ENCODE results near the gene SKIC8. TPM values are rescaled to one million over a fixed set of nuclear protein-coding genes. Genes with fewer than 3 reads are reported as not detected.
A peak's percentile ranks its signal among the peaks of the same experiment; 100 is the strongest.
"Not testable (repeated sequence)": the region's sequence is repeated elsewhere in the genome, so short reads cannot be mapped to it uniquely, and the experiment has no call there.

The SKIC8 gene
- total RNA-seq, 2 experiments from 2014 or later: 44.5 to 44.7 TPM

DNA sequence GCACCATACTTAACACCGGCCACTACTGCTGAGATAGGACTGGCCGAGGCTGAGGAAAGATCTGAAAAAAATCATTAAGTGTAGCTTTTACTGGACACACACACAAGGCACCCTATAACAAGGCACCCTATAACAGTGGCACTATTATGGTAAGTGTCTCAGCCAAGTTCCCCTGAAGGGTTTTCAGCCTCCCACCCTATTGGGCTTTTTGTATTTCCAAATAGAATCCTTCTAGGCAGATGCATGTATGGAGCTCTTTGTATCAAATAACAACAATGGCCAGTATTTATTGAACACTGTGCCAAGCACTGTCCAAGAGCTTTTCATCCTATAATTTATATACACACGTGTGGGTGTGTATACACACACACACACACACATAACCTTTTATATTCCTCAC lies 41.7 kb downstream of the SKIC8 start:
- Mint-ChIP-seq H3K27ac (no peak overlapping the region), H3K4me3 (no peak overlapping the region), H3K4me1 (no peaks in the 10 kb centered on the region), H3K27me3 (no peaks in the 10 kb centered on the region), H3K36me3 (ENCODE audit: low read depth) (no peaks in the 10 kb centered on the region), H3K9me3 (no peaks in the 10 kb centered on the region)
- ChIA-PET CTCF (interaction anchor here (0.6 to 1.3 kb wide), 2 partner anchors 8 to 340 kb away, joined by 3 to 5 read pairs; no protein-coding TSS in a partner anchor), POLR2A (no interaction called here)
- no peak for DNase-seq

DNA sequence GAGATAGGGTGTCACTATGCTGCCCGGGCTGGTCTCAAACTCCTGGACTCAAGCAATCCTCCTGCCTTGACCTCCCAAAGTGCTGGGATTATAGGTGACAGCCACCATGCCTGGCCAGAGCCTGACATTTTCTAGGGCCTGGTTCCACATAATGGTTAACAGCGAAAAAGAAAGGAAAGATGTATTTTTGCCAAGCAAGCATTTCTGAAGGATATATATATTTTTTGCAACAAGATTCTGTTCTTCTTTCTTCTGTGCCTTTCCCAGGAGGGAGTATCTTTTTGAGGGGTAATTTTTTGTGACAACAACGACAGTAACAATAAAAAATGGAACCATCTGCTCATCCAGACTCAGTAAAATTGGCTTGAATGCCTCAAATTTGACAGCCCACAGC lies 43.4 kb downstream of the SKIC8 start:
- CTCF ChIA-PET: interaction anchor here (1.0 to 2.9 kb wide), 2 partner anchors 9 to 53 kb away, joined by 3 to 13 read pairs; partner anchors contain the start of gene DNAJA4

DNA sequence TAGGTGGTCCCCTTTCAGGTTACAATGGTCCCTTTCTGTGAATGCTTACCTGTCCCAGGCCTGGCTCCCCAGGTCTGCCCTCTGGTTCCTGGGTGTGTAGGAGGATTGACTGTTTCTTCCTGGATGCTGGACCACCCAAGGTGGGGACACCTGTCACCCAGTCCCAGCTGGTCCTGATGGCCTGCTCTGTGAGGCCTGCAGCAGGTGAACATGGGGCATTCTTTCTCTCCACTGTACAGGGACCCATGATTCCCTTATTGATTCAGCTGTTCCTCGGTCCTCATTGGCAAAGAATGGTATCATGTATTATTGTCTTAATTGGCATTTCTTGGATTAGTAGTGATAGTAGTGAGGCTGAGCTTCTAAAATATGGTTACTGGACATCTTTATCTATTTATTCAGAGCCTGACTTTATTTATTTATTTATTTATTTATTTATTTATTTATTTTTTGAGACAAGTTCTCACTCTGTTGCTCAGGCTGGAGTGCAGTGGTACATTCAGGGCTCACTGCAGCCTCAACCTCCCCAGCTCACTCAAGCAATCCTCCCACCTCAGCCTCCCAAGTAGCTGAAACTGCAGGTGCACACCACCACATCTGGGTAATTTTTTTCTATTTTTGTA lies 43.9 kb downstream of the SKIC8 start:
- POLR2A ChIA-PET: interaction anchor here (0.7 kb wide), 1 partner anchor 10 kb away, joined by 5 read pairs; no protein-coding TSS in a partner anchor
- no peaks in the 10 kb centered on the region for H3K36me3 Mint-ChIP-seq (ENCODE audit: low read depth)
- no peaks in the 10 kb centered on the region for H3K4me1 Mint-ChIP-seq
- H3K27me3 Mint-ChIP-seq: no peaks in the 10 kb centered on the region
- no peak overlapping the region for H3K4me3 Mint-ChIP-seq
- no peak overlapping the region for H3K27ac Mint-ChIP-seq
- CTCF ChIA-PET: interaction anchor here (0.5 to 2.9 kb wide), 2 partner anchors 10 to 292 kb away, joined by 3 to 13 read pairs; partner anchors contain the start of gene DNAJA4
- H3K9me3 Mint-ChIP-seq: no peaks in the 10 kb centered on the region
- DNase-seq: no peak

More for the DNA sequence above, 43.4 kb downstream of the SKIC8 start:
- no peaks in the 10 kb centered on the region for H3K36me3 Mint-ChIP-seq (ENCODE audit: low read depth)
- H3K4me3 Mint-ChIP-seq: no peak overlapping the region
- no peak for DNase-seq
- no peaks in the 10 kb centered on the region for H3K4me1 Mint-ChIP-seq
- H3K27me3 Mint-ChIP-seq: no peaks in the 10 kb centered on the region
- no peak overlapping the region for H3K27ac Mint-ChIP-seq
- POLR2A ChIA-PET: no interaction called here
- no peaks in the 10 kb centered on the region for H3K9me3 Mint-ChIP-seq

DNA sequence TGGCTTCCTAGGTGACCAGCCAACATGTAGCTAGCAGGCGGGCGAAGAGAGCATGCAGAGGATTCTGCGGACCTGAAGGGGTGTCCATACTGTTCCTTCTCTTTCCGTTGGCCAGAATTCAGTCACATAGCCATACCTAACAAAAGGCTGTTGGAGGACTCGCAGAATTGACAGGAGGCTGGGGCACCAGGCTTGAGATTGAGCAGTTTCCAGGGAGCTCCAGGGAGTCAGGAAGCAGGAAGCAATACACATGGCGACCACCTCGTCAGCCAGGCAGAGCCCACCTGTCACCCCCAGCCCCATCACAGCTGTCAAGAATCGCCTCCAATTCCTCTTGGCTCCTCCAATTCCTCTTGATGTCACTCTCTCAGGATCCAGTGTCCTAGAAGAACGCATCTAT lies 48.3 kb downstream of the SKIC8 start:
- Mint-ChIP-seq H3K4me1 (no peaks in the 10 kb centered on the region), H3K27me3 (no peaks in the 10 kb centered on the region), H3K27ac (no peak overlapping the region), H3K36me3 (ENCODE audit: low read depth) (no peaks in the 10 kb centered on the region), H3K4me3 (no peak overlapping the region), H3K9me3 (no peaks in the 10 kb centered on the region)
- no peak for DNase-seq
- CTCF ChIA-PET: interaction anchor here (1.2 kb wide), 1 partner anchor 9 kb away, joined by 5 read pairs; no protein-coding TSS in a partner anchor
- POLR2A ChIA-PET: no interaction called here

DNA sequence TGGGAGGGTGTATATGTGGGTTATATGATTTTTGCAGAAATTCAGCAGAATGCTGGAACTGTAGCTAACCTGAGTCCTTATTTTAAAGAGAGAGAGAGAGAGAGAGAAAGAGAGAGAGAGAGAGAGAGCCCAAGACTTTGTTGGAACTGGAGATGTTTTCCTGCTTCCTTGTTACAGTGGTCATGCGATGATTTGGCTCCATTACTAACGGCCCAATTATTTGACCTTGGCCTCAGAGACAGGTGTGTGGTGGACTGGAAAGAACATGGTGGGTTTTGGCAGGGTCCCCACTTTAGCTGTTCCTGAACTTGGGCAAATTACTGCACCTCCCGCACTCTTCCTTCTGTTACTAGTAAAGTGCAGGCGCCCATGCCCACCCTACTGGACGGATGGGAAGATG lies 50.3 kb downstream of the SKIC8 start:
- H3K36me3 Mint-ChIP-seq (ENCODE audit: low read depth): no peaks in the 10 kb centered on the region
- H3K4me3 Mint-ChIP-seq: no peak overlapping the region
- no peaks in the 10 kb centered on the region for H3K27me3 Mint-ChIP-seq
- ChIA-PET CTCF (no interaction called here), POLR2A (no interaction called here)
- no peak overlapping the region for H3K27ac Mint-ChIP-seq
- H3K9me3 Mint-ChIP-seq: no peaks in the 10 kb centered on the region
- H3K4me1 Mint-ChIP-seq: no peaks in the 10 kb centered on the region
- no peak for DNase-seq

DNA sequence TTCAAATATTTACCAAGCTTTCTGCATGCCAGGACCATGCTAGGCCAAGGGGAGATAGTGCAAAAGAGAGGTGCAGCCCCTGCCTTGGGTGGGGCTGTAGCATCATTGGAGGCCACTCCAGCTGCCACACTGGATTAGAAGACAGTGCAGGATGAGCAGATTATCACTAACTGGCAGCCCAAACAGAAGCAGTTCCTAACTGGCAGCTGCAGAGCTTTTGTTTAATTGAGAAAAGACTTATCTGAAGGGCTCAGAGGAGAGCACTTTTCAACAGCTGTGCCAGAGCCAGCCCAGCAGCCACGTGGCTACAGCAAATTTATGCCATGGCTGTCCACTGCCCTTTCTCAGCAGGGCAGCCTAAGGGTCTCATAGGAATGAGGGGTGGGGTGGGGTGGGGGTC lies 51.5 kb downstream of the SKIC8 start:
- no peaks in the 10 kb centered on the region for H3K4me1 Mint-ChIP-seq
- no peak for DNase-seq
- H3K27ac Mint-ChIP-seq: no peak overlapping the region
- CTCF ChIA-PET: interaction anchor here (1.3 kb wide), 1 partner anchor 23 kb away, joined by 3 read pairs; no protein-coding TSS in a partner anchor
- H3K9me3 Mint-ChIP-seq: no peaks in the 10 kb centered on the region
- POLR2A ChIA-PET: no interaction called here
- no peaks in the 10 kb centered on the region for H3K27me3 Mint-ChIP-seq
- H3K4me3 Mint-ChIP-seq: no peak overlapping the region
- no peaks in the 10 kb centered on the region for H3K36me3 Mint-ChIP-seq (ENCODE audit: low read depth)

DNA sequence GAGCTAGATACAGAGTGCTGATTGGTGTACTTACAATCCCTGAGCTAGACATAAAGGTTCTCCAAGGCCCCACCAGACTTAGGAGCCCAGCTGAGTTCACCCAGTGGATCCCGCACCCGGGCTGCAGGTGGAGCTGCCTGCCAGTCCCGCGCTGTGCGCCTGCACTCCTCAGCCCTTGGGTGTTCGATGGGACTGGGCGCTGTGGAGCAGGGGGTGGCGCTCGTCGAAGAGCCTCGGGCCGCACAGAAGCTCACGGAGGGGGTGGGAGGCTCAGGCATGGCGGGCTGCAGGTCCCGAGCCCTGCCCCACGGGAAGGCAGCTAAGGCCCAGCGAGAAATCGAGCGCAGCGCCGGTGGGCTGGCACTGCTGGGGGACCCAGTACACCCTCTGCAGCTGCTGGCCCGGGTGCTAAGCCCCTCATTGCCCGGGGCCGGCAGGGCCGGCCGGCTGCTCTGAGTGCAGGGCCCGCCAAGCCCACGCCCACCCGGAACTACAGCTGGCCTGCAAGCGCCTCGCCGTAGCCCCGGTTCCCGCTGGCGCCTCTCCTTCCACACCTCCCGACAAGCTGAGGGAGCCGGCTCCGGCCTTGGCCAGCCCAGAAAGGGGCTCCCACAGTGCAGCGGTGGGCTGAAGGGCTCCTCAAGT lies 53.3 kb downstream of the SKIC8 start:
- H3K27me3 Mint-ChIP-seq; H3K9me3 Mint-ChIP-seq; H3K4me1 Mint-ChIP-seq; H3K4me3 Mint-ChIP-seq; H3K27ac Mint-ChIP-seq; DNase-seq; POLR2A ChIA-PET; H3K36me3 Mint-ChIP-seq (ENCODE audit: low read depth): not testable (repeated sequence)
- CTCF ChIA-PET: interaction anchor here (1.2 to 1.9 kb wide), 2 partner anchors 19 to 134 kb away, joined by 4 to 6 read pairs; no protein-coding TSS in a partner anchor

DNA sequence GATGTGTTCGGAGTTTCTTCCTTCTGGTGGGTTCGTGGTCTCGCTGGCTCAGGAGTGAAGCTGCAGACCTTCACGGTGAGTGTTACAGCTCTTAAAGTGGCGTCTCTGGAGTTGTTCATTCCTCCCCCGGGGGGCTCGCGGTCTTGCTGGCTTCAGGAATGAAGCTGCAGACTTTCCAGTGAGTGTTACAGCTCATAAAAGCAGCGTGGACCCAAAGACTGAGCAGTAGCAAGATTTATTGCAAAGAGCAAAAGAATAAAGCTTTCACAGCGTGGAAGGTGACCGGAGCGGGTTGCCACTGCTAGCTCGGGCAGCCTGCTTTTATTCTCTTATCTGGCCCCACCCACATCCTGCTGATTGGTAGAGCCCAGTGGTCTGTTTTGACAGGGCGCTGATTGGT lies 54.0 kb downstream of the SKIC8 start:
- H3K9me3 Mint-ChIP-seq; H3K27ac Mint-ChIP-seq; H3K4me3 Mint-ChIP-seq; H3K36me3 Mint-ChIP-seq (ENCODE audit: low read depth); H3K4me1 Mint-ChIP-seq; DNase-seq; H3K27me3 Mint-ChIP-seq: not testable (repeated sequence)
- ChIA-PET CTCF (interaction anchor here (0.8 to 1.9 kb wide), 4 partner anchors 9 to 134 kb away, joined by 3 to 6 read pairs (median 4); no protein-coding TSS in a partner anchor), POLR2A (interaction anchor here (0.6 kb wide), 1 partner anchor 10 kb away, joined by 5 read pairs; no protein-coding TSS in a partner anchor)

DNA sequence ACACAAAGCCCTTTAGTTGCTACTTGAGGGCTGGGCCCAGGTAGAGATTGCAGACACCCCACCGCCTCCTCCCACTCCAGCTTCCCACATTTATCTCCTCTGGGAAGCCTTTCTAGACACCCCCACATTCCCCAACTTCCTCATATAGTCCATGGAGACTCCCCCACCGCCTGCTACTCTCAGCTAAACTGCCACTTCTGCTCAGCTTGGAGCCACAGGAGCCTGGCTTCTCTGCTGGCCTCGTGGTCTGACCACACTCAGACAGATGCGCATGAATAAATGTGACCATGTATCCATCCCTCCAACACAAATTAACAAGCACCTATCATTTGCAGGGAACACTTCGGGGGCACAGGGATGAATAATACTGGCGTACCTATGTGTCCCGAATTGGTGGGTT lies 54.5 kb downstream of the SKIC8 start:
- H3K27me3 Mint-ChIP-seq: peaks cover 2% of the 10 kb centered on the region
- peaks cover 2% of the 10 kb centered on the region for H3K4me1 Mint-ChIP-seq
- no peak overlapping the region for H3K4me3 Mint-ChIP-seq
- ChIA-PET POLR2A (interaction anchor here (0.6 kb wide), 1 partner anchor 11 kb away, joined by 5 read pairs; no protein-coding TSS in a partner anchor), CTCF (interaction anchor here (0.8 to 1.9 kb wide), 5 partner anchors 9 to 137 kb away, joined by 3 to 8 read pairs (median 4); no protein-coding TSS in a partner anchor)
- no peaks in the 10 kb centered on the region for H3K36me3 Mint-ChIP-seq (ENCODE audit: low read depth)
- H3K9me3 Mint-ChIP-seq: no peaks in the 10 kb centered on the region
- no peak for DNase-seq
- H3K27ac Mint-ChIP-seq: no peak overlapping the region

DNA sequence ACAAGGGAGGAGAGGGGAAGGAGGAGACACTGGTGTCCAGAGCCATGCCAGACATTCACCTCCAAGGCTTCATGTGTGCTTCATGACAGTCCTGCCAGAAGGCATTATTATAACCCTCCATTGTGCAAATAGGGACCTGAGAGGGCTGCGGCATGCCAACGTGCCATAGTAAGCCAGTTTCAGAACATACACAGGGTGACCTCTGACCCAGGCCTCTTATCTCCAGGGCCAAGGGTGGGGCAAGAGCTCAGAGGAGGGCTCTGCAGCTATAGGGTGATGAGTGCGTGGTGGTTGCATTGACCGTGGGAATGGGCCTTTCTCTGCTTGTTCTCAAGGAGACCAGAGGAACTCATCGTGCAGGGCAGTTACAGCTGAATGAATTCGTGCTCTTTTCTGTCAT lies 55.3 kb downstream of the SKIC8 start:
- H3K9me3 Mint-ChIP-seq: no peaks in the 10 kb centered on the region
- no peaks in the 10 kb centered on the region for H3K36me3 Mint-ChIP-seq (ENCODE audit: low read depth)
- ChIA-PET CTCF (interaction anchor here (0.8 to 1.3 kb wide), 4 partner anchors 21 to 136 kb away, joined by 3 to 8 read pairs (median 3); no protein-coding TSS in a partner anchor), POLR2A (no interaction called here)
- no peak overlapping the region for H3K27ac Mint-ChIP-seq
- DNase-seq: no peak
- H3K4me1 Mint-ChIP-seq: peaks cover 2% of the 10 kb centered on the region
- H3K4me3 Mint-ChIP-seq: no peak overlapping the region
- H3K27me3 Mint-ChIP-seq: peaks cover 2% of the 10 kb centered on the region

DNA sequence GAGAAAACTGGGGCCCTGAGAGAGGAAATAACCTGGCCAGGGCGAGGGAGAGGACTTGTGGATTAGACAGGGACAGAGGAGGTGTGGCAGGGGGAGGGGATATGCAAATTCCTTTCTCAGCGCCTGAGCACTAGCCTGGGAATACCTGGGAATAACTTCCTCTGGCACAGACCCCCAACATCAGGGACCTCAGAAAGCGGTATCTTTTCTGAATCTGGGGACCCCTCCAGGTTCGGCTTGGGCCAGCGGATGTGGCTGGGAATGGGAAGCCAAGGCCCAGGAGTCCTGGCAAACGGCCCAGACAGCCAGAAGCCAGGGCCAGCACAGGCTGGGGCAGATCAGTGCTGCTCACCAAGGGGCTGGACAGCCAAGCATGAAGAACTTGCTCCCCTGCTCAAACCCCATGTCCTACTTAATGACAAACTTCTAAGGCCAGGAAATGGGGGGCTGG lies 55.9 kb downstream of the SKIC8 start:
- Mint-ChIP-seq H3K27me3 (peaks cover 2% of the 10 kb centered on the region), H3K9me3 (no peaks in the 10 kb centered on the region), H3K4me3 (no peak overlapping the region), H3K27ac (no peak overlapping the region), H3K36me3 (ENCODE audit: low read depth) (no peaks in the 10 kb centered on the region), H3K4me1 (peaks cover 2% of the 10 kb centered on the region)
- no peak for DNase-seq
- POLR2A ChIA-PET: no interaction called here
- CTCF ChIA-PET: interaction anchor here (0.9 to 4.6 kb wide), 5 partner anchors 20 to 284 kb away, joined by 3 to 16 read pairs (median 4); no protein-coding TSS in a partner anchor

DNA sequence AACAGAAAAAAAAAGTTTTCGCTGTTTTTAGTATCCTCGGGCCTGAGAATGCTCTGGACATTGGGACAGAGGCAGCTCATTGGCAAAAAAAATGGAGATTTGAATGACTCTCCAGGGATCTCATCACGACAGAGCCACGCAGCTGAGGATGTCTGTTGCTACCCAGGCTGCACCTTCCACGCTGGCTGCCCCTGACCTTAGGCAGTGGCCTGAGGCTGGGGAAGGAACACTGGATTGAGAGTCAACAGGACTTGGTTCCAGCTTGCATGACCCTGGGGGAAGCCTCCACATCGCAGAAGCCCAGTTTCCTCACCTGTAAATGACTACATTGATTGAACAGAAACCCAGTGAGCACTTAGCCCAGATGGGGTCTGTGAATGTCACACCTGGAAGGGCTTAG lies 56.4 kb downstream of the SKIC8 start:
- H3K4me1 Mint-ChIP-seq: peaks cover 2% of the 10 kb centered on the region
- no peak overlapping the region for H3K27ac Mint-ChIP-seq
- H3K27me3 Mint-ChIP-seq: peaks cover 2% of the 10 kb centered on the region
- no peaks in the 10 kb centered on the region for H3K9me3 Mint-ChIP-seq
- ChIA-PET CTCF (interaction anchor here (0.6 to 5.1 kb wide), 8 partner anchors 8 to 287 kb away, joined by 3 to 44 read pairs (median 4); no protein-coding TSS in a partner anchor), POLR2A (no interaction called here)
- no peaks in the 10 kb centered on the region for H3K36me3 Mint-ChIP-seq (ENCODE audit: low read depth)
- H3K4me3 Mint-ChIP-seq: no peak overlapping the region
- no peak for DNase-seq

DNA sequence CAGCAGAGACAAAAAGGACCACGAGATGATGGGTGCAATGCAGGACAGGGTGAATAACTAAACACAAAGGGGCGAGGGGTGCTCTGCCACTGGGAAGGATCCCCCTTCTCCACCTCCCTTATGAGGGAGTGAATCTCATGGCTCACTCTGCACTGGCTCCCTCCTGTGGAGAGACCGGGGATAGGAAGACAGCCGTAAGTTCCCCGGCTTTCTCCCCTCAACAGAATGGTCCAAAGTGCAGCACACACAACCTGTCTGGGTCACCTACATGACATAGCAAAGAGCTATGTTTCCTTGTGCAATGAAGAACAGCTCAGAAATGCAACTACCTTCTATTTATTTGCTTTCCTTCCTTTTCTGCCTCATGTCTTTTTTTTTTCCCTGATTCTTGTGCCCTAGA lies 57.3 kb downstream of the SKIC8 start:
- H3K9me3 Mint-ChIP-seq: no peaks in the 10 kb centered on the region
- ChIA-PET POLR2A (no interaction called here), CTCF (interaction anchor here (0.9 to 5.1 kb wide), 14 partner anchors 9 to 288 kb away, joined by 3 to 44 read pairs (median 4); partner anchors contain the start of genes CIB2 and DNAJA4)
- H3K36me3 Mint-ChIP-seq (ENCODE audit: low read depth): no peaks in the 10 kb centered on the region
- DNase-seq: peak; percentile 39
- peaks cover 2% of the 10 kb centered on the region for H3K4me1 Mint-ChIP-seq
- no peak overlapping the region for H3K27ac Mint-ChIP-seq
- H3K27me3 Mint-ChIP-seq: peaks cover 6% of the 10 kb centered on the region
- H3K4me3 Mint-ChIP-seq: no peak overlapping the region

Measured in activated CD4-positive, alpha-beta T cell treated with anti-CD3 and anti-CD28 coated beads, Interleukin-2, amount 10 ng/mL, durations not matched to agents 7 days and 5 days (primary cell).